Liver (tissue), 9 donors: ENCODE results near the gene EDEM2. TPM values are rescaled to one million over a fixed set of nuclear protein-coding genes. Genes with fewer than 3 reads are reported as not detected.

Experiments
- DNase-seq: peaks from one replicate; pipeline ENCODE4 v3.0.0-alpha.2; 2017; ENCODE audit warnings: low spot score
- H3K27ac ChIP-seq, 2 donors: one replicate each; pipeline ENCODE4 v1.7.0; 2013; ENCODE audit warnings: inconsistent platforms in 2 of 2, low read length in 2 of 2, control low read depth in 1 of 2, low read depth in 1 of 2, mild to moderate bottlenecking in 1 of 2
- H3K27me3 ChIP-seq, 4 donors: one replicate each; pipeline versions ENCODE4 v1.6.1 to v1.7.0; 2013; ENCODE audit warnings: low read length in 3 of 4, inconsistent platforms in 1 of 4, mild to moderate bottlenecking in 1 of 4, moderate library complexity in 1 of 4; ENCODE audit not compliant: control insufficient read depth in 4 of 4, insufficient read depth in 4 of 4
- H3K36me3 ChIP-seq, 4 donors: one replicate each; pipeline versions ENCODE4 v1.6.1 to v1.7.0; 2013; ENCODE audit warnings: low read length in 3 of 4, mild to moderate bottlenecking in 3 of 4, low read depth in 1 of 4, moderate library complexity in 1 of 4; ENCODE audit not compliant: control insufficient read depth in 4 of 4, insufficient read depth in 3 of 4
- H3K4me1 ChIP-seq, 4 donors: one replicate each; pipeline versions ENCODE4 v1.6.1 to v1.7.0; 2013; ENCODE audit warnings: low read length in 3 of 4, mild to moderate bottlenecking in 3 of 4, moderate library complexity in 1 of 4; ENCODE audit not compliant: control insufficient read depth in 4 of 4, insufficient read depth in 4 of 4
- H3K4me3 ChIP-seq, 3 donors: one replicate each; pipeline versions ENCODE4 v1.6.1 to v1.7.0; 2013; ENCODE audit warnings: low read length in 3 of 3, control low read depth in 1 of 3, low read depth in 1 of 3, mild to moderate bottlenecking in 1 of 3
- H3K9ac ChIP-seq, 2 donors: one replicate each; pipeline ENCODE4 v1.7.0; 2013; ENCODE audit warnings: low read length in 2 of 2, mild to moderate bottlenecking in 2 of 2, moderate library complexity in 2 of 2, control low read depth in 1 of 2, low read depth in 1 of 2
- H3K9me3 ChIP-seq, 4 donors: one replicate each; pipeline versions ENCODE4 v1.6.1 to v1.7.0; 2013; ENCODE audit warnings: low read length in 3 of 4; ENCODE audit not compliant: control insufficient read depth in 4 of 4
- CTCF ChIP-seq: fragments of 150-350 bp; IDR thresholded peaks from 2 replicates; pipeline ENCODE4 v1.5.1; 2017; ENCODE audit warnings: improper control_type of control experiment, low read depth, low read length; ENCODE audit not compliant: missing input control
- EGR1 ChIP-seq, 2 donors: IDR thresholded peaks; 2 replicates each; pipeline ENCODE4 v1.6.1; 2016 to 2018; ENCODE audit warnings: antibody characterized with exemption in 2 of 2, low read depth in 2 of 2
- FOXA1 ChIP-seq: IDR thresholded peaks from 2 replicates; pipeline ENCODE4 v1.6.1; 2016; ENCODE audit warnings: antibody characterized with exemption
- FOXA2 ChIP-seq: IDR thresholded peaks from 2 replicates; pipeline ENCODE4 v1.6.1; 2016; ENCODE audit warnings: antibody characterized with exemption
- HNF4A ChIP-seq, 2 donors: conservative IDR thresholded peaks; 2 replicates each; pipeline ENCODE4 v1.6.1; 2016; ENCODE audit warnings: antibody characterized with exemption in 2 of 2, mild to moderate bottlenecking in 2 of 2
- HNF4G ChIP-seq: IDR thresholded peaks from 2 replicates; pipeline ENCODE4 v1.6.1; 2016; ENCODE audit warnings: antibody characterized with exemption
- MAX ChIP-seq: IDR thresholded peaks from 2 replicates; pipeline ENCODE4 v1.6.1; 2016; ENCODE audit warnings: antibody characterized with exemption
- RAD21 ChIP-seq, 2 donors: IDR thresholded peaks; 2 replicates each; pipeline ENCODE4 v1.6.1; 2016; ENCODE audit warnings: antibody characterized with exemption in 2 of 2, mild to moderate bottlenecking in 2 of 2
- REST ChIP-seq: IDR thresholded peaks from 2 replicates; pipeline ENCODE4 v1.6.1; 2016; ENCODE audit warnings: antibody characterized with exemption, mild to moderate bottlenecking
- RXRA ChIP-seq, 2 donors: IDR thresholded peaks; 2 replicates each; pipeline ENCODE4 v1.6.1; 2017 to 2018; ENCODE audit warnings: antibody characterized with exemption in 2 of 2, mild to moderate bottlenecking in 1 of 2
- SP1 ChIP-seq: IDR thresholded peaks from 2 replicates; pipeline ENCODE4 v1.6.1; 2018; ENCODE audit warnings: antibody characterized with exemption, mild to moderate bottlenecking
- TAF1 ChIP-seq: conservative IDR thresholded peaks from 2 replicates; pipeline ENCODE4 v1.6.1; 2016; ENCODE audit warnings: antibody characterized with exemption, mild to moderate bottlenecking
- YY1 ChIP-seq: IDR thresholded peaks from 2 replicates; pipeline ENCODE4 v1.6.1; 2016; ENCODE audit warnings: antibody characterized with exemption, mild to moderate bottlenecking
- WGBS: extraction: QIAGEN DNeasy Blood & Tissue Kit; methylation state at CpG from one replicate; pipeline ENCODE4 v1.1.7; 2013; 5-methylcytosine and 5-hydroxymethylcytosine counted together
- polyA plus RNA-seq, 2 donors: library from polyadenylated mRNA; stranded (reverse) in 1 of 2; unstranded in 1 of 2; fragments of 200-250 nt in 1 of 2; fragments of >200 nt in 1 of 2; fragmentation: Nextera tagmentation in 1 of 2; extraction: Ambion mirVana in 1 of 2; gene quantifications; one replicate each; pipeline versions ENCODE4 v1.2.1 to v1.2.3, GENCODE V29; 2013 to 2015
- total RNA-seq, 2 donors: library from RNA; depleted of rRNA; stranded (reverse); fragments of >200 nt; gene quantifications; one replicate each; pipeline ENCODE4 v1.2.3, GENCODE V29; 2014
- donor health status: healthy.
- donor health status: healthy.
- donor health status: healthy.
- donor health status: healthy.
- donor health status: healthy.

EDEM2 gene
- total and polyA plus RNA-seq, 4 donors = 15.5 to 32.5 (median 22.2) TPM

- no peaks in the 10 kb centered on the region for H3K27me3 ChIP-seq
- H3K9me3 ChIP-seq = no peaks in the 10 kb centered on the region
- H3K36me3 ChIP-seq = peaks cover 10 to 32% (median 16%) of the 10 kb centered on the region in 4 donors
- no peak overlapping the region for H3K27ac ChIP-seq
- WGBS = 89% methylated on average over 4 of the region's 4 CpGs
- no peak for DNase-seq
- no peak for TF ChIP-seq YY1
- no peak for TF ChIP-seq MAX
- TF ChIP-seq FOXA2 = no peak
- no peak overlapping the region for H3K4me3 ChIP-seq
- H3K9ac ChIP-seq = no peak overlapping the region
- no peaks in the 10 kb centered on the region for H3K4me1 ChIP-seq
Measured at GRCh38 chr20:35111141-35111888, 35.8 kb downstream of the EDEM2 start.

- 96% methylated on average over 4 of the region's 4 CpGs for WGBS
- Histone ChIP-seq H3K4me1 (no peaks in the 10 kb centered on the region), H3K9me3 (no peaks in the 10 kb centered on the region), H3K9ac (no peak overlapping the region), H3K27ac (no peak overlapping the region), H3K4me3 (no peak overlapping the region), H3K36me3 (peaks cover 0 to 12% (median 3%) of the 10 kb centered on the region in 4 donors), H3K27me3 (no peaks in the 10 kb centered on the region)
- TF ChIP-seq FOXA1 (no peak), TAF1 (no peak), REST (no peak), EGR1 (IDR thresholded peaks at IDR 0.05; ENCODE audit: low read depth in 2 of 2) (no peak), HNF4G (no peak), FOXA2 (no peak), SP1 (no peak), YY1 (no peak), HNF4A (conservative IDR thresholded peaks at IDR 0.05) (no peak)
- DNase-seq = no peak
Measured at GRCh38 chr20:35108921-35109320, 38.2 kb downstream of the EDEM2 start.

GRCh38 chr20:35106827-35107380 is 40.2 kb downstream of the EDEM2 start:
- H3K9ac ChIP-seq = no peak overlapping the region
- no peaks in the 10 kb centered on the region for H3K27me3 ChIP-seq
- 95% methylated on average over 1 of the region's 1 CpG for WGBS
- H3K27ac ChIP-seq = no peak overlapping the region
- no peak for DNase-seq
- no peaks in the 10 kb centered on the region for H3K9me3 ChIP-seq
- no peak overlapping the region for H3K4me3 ChIP-seq
- peaks cover 0 to 11% (median 3%) of the 10 kb centered on the region in 4 donors for H3K36me3 ChIP-seq
- H3K4me1 ChIP-seq = no peaks in the 10 kb centered on the region
- TF ChIP-seq RXRA (IDR thresholded peaks at IDR 0.05) (no peak), RAD21 (IDR thresholded peaks at IDR 0.05) (no peak), CTCF (no peak)
